H1 (cell line): ENCODE results near the gene ARHGEF11. TPM values are rescaled to one million over a fixed set of nuclear protein-coding genes. Genes with fewer than 3 reads are reported as not detected.

Experiments
- CBX8 ChIP-seq: fragments of 300-800, 300-1000 bp; sonication (generic); IDR thresholded peaks from 2 replicates; pipeline ENCODE4 v1.7.1; 2016; ENCODE audit warnings: low read depth, low read length, borderline replicate concordance
- FOSL1 ChIP-seq: IDR thresholded peaks from 2 replicates; pipeline ENCODE4 v1.6.1; 2011; ENCODE audit warnings: mild to moderate bottlenecking, low read depth, low read length, moderate library complexity; ENCODE audit not compliant: insufficient read depth
- KDM1A ChIP-seq: fragments of 200-600, 300-600 bp; sonication (generic); IDR thresholded peaks from 2 replicates; pipeline ENCODE4 v1.7.1; 2016; ENCODE audit warnings: mild to moderate bottlenecking, low read length, borderline replicate concordance
- NRF1 ChIP-seq: IDR thresholded peaks from 2 replicates; pipeline ENCODE4 v1.6.1; 2011; ENCODE audit warnings: mild to moderate bottlenecking, low read depth, low read length, improper control_type of control experiment
- SP2 ChIP-seq: IDR thresholded peaks from 2 replicates; pipeline ENCODE4 v1.6.1; 2012; ENCODE audit warnings: mild to moderate bottlenecking, low read length, inconsistent platforms
- TAF1 ChIP-seq: IDR thresholded peaks from 2 replicates; pipeline ENCODE4 v1.6.1; 2011; ENCODE audit warnings: mild to moderate bottlenecking, low read depth, low read length
- TEAD4 ChIP-seq: IDR thresholded peaks from 2 replicates; pipeline ENCODE4 v1.6.1; 2012; ENCODE audit warnings: low read depth, low read length, inconsistent platforms, mixed read lengths
- polyA plus RNA-seq, 7 experiments: library from polyadenylated mRNA; depleted of rRNA in 3 of 7; stranded (reverse) in 5 of 7; unstranded in 2 of 7; fragments of >200 nt in 5 of 7; fragments of 200-250 nt in 2 of 7; gene quantifications; 1 replicate in 5 of 7; 2 replicates in 1 of 7; 4 replicates in 1 of 7; pipeline versions ENCODE4 v1.2.1 to v1.2.3, GENCODE V29; 2011 to 2013; ENCODE audit warnings: missing spikeins in 2 of 7, mixed read lengths in 2 of 7
- total RNA-seq: library from RNA; stranded (reverse); fragmentation: NEBNext Ultra II Directional; extraction: Animal tissue kit (Norgen Biotek cat#: 25700); gene quantifications from 2 replicates; pipeline ENCODE4 v1.2.1, GENCODE V29; 2021
- TF ChIP-seq, protein P1 (sequence below): fragments of 300-600 bp; sonication (generic); IDR thresholded peaks from 2 replicates; pipeline ENCODE4 v1.7.1; 2012; ENCODE audit warnings: low read length, moderate library complexity, mild to moderate bottlenecking, inconsistent platforms; ENCODE audit not compliant: insufficient replicate concordance
- TF ChIP-seq, protein P2 (sequence below): IDR thresholded peaks from 2 replicates; pipeline ENCODE4 v1.6.1; 2011; ENCODE audit warnings: low read depth, mild to moderate bottlenecking, low read length; ENCODE audit not compliant: insufficient read depth
- TF ChIP-seq, protein P3 (sequence below): IDR thresholded peaks from 2 replicates; pipeline ENCODE4 v1.6.1; 2012; ENCODE audit warnings: inconsistent platforms

The ARHGEF11 gene
- total and polyA plus RNA-seq, 2 of the 8 experiments (the other 6 are each of a cell fraction or from before 2014, with no cell fraction given): 19.9 to 33.1 TPM

DNA sequence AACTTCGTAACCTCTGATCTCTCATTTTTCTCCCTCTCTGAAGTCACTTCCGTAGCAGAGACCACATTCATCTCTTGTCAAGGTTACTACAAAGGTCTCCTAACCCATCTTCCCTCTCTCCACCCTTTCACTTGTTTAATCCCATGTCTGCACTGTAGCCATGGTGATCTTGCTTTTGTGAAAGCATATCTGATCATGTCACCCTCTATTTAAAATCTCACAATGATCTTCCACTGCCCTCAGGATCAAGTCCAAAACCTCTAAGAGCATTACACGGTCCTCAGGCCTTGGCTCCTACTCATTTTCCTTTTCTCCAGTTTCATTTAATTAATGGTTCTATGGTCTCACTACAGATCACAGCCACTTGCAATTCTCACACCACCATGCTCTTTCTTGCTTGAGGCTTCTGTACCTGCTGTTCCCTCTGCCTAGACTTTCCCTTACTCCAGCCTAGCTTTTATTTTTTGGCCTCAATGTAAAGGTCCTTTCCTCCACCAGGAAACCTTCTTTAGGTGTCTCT lies 12.1 kb downstream of the ARHGEF11 start (continued):
- TF ChIP-seq, protein P1, sequence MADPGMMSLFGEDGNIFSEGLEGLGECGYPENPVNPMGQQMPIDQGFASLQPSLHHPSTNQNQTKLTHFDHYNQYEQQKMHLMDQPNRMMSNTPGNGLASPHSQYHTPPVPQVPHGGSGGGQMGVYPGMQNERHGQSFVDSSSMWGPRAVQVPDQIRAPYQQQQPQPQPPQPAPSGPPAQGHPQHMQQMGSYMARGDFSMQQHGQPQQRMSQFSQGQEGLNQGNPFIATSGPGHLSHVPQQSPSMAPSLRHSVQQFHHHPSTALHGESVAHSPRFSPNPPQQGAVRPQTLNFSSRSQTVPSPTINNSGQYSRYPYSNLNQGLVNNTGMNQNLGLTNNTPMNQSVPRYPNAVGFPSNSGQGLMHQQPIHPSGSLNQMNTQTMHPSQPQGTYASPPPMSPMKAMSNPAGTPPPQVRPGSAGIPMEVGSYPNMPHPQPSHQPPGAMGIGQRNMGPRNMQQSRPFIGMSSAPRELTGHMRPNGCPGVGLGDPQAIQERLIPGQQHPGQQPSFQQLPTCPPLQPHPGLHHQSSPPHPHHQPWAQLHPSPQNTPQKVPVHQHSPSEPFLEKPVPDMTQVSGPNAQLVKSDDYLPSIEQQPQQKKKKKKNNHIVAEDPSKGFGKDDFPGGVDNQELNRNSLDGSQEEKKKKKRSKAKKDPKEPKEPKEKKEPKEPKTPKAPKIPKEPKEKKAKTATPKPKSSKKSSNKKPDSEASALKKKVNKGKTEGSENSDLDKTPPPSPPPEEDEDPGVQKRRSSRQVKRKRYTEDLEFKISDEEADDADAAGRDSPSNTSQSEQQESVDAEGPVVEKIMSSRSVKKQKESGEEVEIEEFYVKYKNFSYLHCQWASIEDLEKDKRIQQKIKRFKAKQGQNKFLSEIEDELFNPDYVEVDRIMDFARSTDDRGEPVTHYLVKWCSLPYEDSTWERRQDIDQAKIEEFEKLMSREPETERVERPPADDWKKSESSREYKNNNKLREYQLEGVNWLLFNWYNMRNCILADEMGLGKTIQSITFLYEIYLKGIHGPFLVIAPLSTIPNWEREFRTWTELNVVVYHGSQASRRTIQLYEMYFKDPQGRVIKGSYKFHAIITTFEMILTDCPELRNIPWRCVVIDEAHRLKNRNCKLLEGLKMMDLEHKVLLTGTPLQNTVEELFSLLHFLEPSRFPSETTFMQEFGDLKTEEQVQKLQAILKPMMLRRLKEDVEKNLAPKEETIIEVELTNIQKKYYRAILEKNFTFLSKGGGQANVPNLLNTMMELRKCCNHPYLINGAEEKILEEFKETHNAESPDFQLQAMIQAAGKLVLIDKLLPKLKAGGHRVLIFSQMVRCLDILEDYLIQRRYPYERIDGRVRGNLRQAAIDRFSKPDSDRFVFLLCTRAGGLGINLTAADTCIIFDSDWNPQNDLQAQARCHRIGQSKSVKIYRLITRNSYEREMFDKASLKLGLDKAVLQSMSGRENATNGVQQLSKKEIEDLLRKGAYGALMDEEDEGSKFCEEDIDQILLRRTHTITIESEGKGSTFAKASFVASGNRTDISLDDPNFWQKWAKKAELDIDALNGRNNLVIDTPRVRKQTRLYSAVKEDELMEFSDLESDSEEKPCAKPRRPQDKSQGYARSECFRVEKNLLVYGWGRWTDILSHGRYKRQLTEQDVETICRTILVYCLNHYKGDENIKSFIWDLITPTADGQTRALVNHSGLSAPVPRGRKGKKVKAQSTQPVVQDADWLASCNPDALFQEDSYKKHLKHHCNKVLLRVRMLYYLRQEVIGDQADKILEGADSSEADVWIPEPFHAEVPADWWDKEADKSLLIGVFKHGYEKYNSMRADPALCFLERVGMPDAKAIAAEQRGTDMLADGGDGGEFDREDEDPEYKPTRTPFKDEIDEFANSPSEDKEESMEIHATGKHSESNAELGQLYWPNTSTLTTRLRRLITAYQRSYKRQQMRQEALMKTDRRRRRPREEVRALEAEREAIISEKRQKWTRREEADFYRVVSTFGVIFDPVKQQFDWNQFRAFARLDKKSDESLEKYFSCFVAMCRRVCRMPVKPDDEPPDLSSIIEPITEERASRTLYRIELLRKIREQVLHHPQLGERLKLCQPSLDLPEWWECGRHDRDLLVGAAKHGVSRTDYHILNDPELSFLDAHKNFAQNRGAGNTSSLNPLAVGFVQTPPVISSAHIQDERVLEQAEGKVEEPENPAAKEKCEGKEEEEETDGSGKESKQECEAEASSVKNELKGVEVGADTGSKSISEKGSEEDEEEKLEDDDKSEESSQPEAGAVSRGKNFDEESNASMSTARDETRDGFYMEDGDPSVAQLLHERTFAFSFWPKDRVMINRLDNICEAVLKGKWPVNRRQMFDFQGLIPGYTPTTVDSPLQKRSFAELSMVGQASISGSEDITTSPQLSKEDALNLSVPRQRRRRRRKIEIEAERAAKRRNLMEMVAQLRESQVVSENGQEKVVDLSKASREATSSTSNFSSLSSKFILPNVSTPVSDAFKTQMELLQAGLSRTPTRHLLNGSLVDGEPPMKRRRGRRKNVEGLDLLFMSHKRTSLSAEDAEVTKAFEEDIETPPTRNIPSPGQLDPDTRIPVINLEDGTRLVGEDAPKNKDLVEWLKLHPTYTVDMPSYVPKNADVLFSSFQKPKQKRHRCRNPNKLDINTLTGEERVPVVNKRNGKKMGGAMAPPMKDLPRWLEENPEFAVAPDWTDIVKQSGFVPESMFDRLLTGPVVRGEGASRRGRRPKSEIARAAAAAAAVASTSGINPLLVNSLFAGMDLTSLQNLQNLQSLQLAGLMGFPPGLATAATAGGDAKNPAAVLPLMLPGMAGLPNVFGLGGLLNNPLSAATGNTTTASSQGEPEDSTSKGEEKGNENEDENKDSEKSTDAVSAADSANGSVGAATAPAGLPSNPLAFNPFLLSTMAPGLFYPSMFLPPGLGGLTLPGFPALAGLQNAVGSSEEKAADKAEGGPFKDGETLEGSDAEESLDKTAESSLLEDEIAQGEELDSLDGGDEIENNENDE: no peak
- no peak for TF ChIP-seq NRF1
- TF ChIP-seq, protein P2, sequence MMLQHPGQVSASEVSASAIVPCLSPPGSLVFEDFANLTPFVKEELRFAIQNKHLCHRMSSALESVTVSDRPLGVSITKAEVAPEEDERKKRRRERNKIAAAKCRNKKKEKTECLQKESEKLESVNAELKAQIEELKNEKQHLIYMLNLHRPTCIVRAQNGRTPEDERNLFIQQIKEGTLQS: no peak
- TF ChIP-seq CBX8: no peak
- TF ChIP-seq, protein P3, sequence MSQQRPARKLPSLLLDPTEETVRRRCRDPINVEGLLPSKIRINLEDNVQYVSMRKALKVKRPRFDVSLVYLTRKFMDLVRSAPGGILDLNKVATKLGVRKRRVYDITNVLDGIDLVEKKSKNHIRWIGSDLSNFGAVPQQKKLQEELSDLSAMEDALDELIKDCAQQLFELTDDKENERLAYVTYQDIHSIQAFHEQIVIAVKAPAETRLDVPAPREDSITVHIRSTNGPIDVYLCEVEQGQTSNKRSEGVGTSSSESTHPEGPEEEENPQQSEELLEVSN: no peak
- TF ChIP-seq TEAD4: no peak
- TF ChIP-seq TAF1: no peak
- no peak for TF ChIP-seq FOSL1
- TF ChIP-seq SP2: no peak
- TF ChIP-seq KDM1A: no peak
